HG03342 (cell line): Measurements from ENCODE around the gene UGT1A7.
"Not testable (repeated sequence)": the region's sequence is repeated elsewhere in the genome, so short reads cannot be mapped to it uniquely, and the experiment has no call there.

ENCODE experiments used
- ATAC-seq: cut with Tn5 transposase; IDR thresholded peaks from one replicate; pipeline ENCODE4 v1.9.1; 2021; ENCODE audit warnings: mild to moderate bottlenecking, moderate library complexity; ENCODE audit not compliant: unreplicated experiment

Gene UGT1A7

GRCh38 chr2:233679196-233679595 lies 2.5 kb upstream of the UGT1A7 start:
- ATAC-seq, result no peak

GRCh38 chr2:233680361-233681045 lies 1.2 kb upstream of the UGT1A7 start:
- ATAC-seq, result no peak

GRCh38 chr2:233684640-233685039 lies 2.9 kb downstream of the UGT1A7 start:
- no peak for ATAC-seq

GRCh38 chr2:233686928-233687327 lies 5.2 kb downstream of the UGT1A7 start:
- ATAC-seq, result no peak

- no peak for ATAC-seq
Measured at GRCh38 chr2:233688341-233688740, 6.6 kb downstream of the UGT1A7 start.

GRCh38 chr2:233689031-233689430 lies 7.3 kb downstream of the UGT1A7 start:
- ATAC-seq, result no peak

- ATAC-seq, result no peak
Measured at GRCh38 chr2:233689501-233689900, 7.8 kb downstream of the UGT1A7 start.

- no peak for ATAC-seq
Measured at GRCh38 chr2:233690444-233690843, 8.7 kb downstream of the UGT1A7 start.

- ATAC-seq, result no peak
Measured at GRCh38 chr2:233691443-233692433, 10.0 kb downstream of the UGT1A7 start.

- no peak for ATAC-seq
Measured at GRCh38 chr2:233692648-233693047, 10.9 kb downstream of the UGT1A7 start, which contains the start of gene UGT1A6. Gene UGT1A6, plus strand, starts transcription at chr2:233692890. Its CDS starts 115 bp downstream, at chr2:233693005.

GRCh38 chr2:233693963-233694362 lies 12.3 kb downstream of the UGT1A7 start:
- no peak for ATAC-seq

GRCh38 chr2:233698740-233699139 lies 17.0 kb downstream of the UGT1A7 start:
- ATAC-seq, result no peak

GRCh38 chr2:233699424-233700027 lies 17.8 kb downstream of the UGT1A7 start:
- ATAC-seq, result no peak

GRCh38 chr2:233700028-233700635 lies 18.4 kb downstream of the UGT1A7 start:
- ATAC-seq, result no peak

- ATAC-seq, result not testable (repeated sequence)
Measured at GRCh38 chr2:233700842-233701241, 19.1 kb downstream of the UGT1A7 start.

GRCh38 chr2:233702238-233702637 lies 20.5 kb downstream of the UGT1A7 start:
- ATAC-seq, result no peak

GRCh38 chr2:233705911-233706506 lies 24.3 kb downstream of the UGT1A7 start:
- no peak for ATAC-seq

GRCh38 chr2:233706720-233707119 lies 25.0 kb downstream of the UGT1A7 start:
- ATAC-seq, result no peak

GRCh38 chr2:233707940-233708644 lies 26.4 kb downstream of the UGT1A7 start:
- no peak for ATAC-seq

GRCh38 chr2:233708942-233709341 lies 27.2 kb downstream of the UGT1A7 start:
- ATAC-seq, result no peak
